Measurements from ENCODE around the gene C11orf65.
A peak's percentile ranks its signal among the peaks of the same experiment; 100 is the strongest.
"Not testable (repeated sequence)": the region's sequence is repeated elsewhere in the genome, so short reads cannot be mapped to it uniquely, and the experiment has no call there.

Gene C11orf65

DNA sequence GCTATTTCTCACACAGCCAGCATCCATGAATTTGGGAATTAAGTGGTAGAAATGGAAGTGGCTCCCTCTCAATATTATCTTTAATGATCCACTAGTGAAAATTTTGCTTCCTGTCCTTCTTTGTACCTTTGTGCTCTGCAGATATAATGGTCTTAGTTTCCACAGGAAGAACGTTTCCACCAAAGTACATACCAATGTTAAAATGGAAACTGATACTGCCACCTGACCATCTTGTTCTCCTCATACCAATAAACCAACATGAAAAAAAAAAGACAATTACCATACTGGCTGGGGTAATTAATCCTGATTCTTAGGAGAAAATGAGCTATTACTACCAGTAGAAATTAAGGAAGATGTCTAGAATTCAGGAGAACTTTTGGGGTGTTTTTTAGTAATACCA is 32.3 kb downstream of the C11orf65 start:
- no peak for DNase-seq (ENCODE audit: extremely low read depth, low read depth)
- TF ChIP-seq, protein P1, sequence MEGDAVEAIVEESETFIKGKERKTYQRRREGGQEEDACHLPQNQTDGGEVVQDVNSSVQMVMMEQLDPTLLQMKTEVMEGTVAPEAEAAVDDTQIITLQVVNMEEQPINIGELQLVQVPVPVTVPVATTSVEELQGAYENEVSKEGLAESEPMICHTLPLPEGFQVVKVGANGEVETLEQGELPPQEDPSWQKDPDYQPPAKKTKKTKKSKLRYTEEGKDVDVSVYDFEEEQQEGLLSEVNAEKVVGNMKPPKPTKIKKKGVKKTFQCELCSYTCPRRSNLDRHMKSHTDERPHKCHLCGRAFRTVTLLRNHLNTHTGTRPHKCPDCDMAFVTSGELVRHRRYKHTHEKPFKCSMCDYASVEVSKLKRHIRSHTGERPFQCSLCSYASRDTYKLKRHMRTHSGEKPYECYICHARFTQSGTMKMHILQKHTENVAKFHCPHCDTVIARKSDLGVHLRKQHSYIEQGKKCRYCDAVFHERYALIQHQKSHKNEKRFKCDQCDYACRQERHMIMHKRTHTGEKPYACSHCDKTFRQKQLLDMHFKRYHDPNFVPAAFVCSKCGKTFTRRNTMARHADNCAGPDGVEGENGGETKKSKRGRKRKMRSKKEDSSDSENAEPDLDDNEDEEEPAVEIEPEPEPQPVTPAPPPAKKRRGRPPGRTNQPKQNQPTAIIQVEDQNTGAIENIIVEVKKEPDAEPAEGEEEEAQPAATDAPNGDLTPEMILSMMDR (IDR thresholded peaks at IDR 0.05; ENCODE audit: low read depth, low read length, missing control alignments), result no peak
- no peak overlapping the region for H3K4me3 ChIP-seq (replicated peaks; ENCODE audit: low read depth, low read length)

DNA sequence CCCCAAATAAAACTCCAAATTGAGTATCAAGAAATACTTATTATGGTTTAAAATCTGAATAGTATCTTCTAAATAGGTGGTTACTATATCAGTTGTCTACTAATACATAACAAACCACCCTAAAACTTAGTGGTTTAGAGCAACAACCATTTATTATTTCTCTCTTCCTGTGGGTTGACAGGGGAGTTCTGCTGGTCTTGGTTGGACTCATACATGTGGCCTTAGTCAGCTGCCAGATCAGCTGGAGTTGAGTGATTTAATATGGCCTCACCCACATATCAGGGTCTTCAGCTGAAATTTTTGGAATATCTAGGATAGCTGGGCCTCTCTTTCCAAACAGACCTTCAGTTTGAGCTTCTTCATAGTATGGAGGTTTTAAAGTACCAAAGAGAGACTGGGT is 34.5 kb downstream of the C11orf65 start:
- TF ChIP-seq, protein P1 (IDR thresholded peaks at IDR 0.05; ENCODE audit: low read depth, low read length, missing control alignments), result no peak
- no peak overlapping the region for H3K4me3 ChIP-seq (replicated peaks; ENCODE audit: low read depth, low read length)
- DNase-seq (ENCODE audit: extremely low read depth, low read depth), result no peak

DNA sequence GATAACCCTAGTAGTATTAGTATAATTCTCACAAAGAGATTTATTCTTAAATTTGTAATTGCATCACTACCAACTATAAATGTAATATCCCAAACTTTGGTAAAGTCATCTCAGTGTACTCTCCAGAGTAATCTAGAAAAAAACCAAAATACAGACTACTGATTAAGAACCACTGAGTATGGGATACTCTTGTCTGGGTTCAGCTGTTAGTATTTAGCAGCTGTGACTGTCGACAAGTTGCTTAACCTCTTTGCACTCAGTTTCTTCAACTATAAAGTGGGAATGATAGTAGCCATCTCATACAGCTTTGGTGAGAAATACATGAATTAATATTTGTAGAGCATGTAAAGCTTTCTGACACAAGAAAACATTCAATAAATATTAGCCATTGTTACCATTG is 35.3 kb downstream of the C11orf65 start:
- TF ChIP-seq, protein P1 (IDR thresholded peaks at IDR 0.05; ENCODE audit: low read depth, low read length, missing control alignments), result no peak
- no peak for DNase-seq (ENCODE audit: extremely low read depth, low read depth)
- H3K4me3 ChIP-seq (replicated peaks; ENCODE audit: low read depth, low read length), result no peak overlapping the region

DNA sequence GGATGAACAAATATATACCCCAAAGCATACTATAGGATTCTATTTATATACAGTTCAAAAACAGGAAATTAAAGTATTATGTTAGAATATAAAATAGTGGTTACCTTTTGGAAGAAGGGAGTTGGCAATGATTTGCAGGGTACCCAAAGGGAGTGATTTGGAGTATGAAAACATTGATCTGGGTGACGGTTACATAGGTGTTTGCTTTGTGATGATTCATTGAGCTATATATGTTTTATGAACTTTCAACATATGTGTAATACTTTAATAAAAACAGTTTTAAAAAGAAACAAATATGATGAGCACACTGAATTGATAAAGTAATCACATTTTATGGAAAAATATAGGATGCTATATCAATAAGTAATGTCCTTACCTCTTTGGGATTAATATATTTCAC is 36.0 kb downstream of the C11orf65 start:
- TF ChIP-seq, protein P1 (IDR thresholded peaks at IDR 0.05; ENCODE audit: low read depth, low read length, missing control alignments), result no peak
- no peak overlapping the region for H3K4me3 ChIP-seq (replicated peaks; ENCODE audit: low read depth, low read length)
- no peak for DNase-seq (ENCODE audit: extremely low read depth, low read depth)

DNA sequence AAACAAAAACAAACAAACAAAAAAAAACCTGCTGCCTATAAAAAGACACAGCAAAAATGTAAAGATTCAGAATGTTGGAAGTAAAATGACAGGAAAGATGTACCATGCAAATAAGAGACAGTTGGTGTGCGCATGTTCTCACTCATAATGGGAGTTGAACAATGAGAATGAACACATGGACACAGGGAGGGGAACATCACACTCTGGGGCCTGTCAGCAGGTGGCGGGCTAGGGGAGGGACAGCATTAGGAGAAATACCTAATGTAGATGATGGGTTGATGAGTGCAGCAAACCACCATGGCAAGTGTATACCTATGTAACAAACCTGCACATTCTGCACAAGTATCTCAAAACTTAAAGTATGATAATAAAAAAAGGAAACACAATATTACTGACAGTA is 49.8 kb downstream of the C11orf65 start:
- not testable (repeated sequence) for H3K4me3 ChIP-seq (replicated peaks; ENCODE audit: low read depth, low read length)
- peak; percentile 7 for DNase-seq (ENCODE audit: extremely low read depth, low read depth)
- TF ChIP-seq, protein P1 (IDR thresholded peaks at IDR 0.05; ENCODE audit: low read depth, low read length, missing control alignments), result peak; percentile 29

DNA sequence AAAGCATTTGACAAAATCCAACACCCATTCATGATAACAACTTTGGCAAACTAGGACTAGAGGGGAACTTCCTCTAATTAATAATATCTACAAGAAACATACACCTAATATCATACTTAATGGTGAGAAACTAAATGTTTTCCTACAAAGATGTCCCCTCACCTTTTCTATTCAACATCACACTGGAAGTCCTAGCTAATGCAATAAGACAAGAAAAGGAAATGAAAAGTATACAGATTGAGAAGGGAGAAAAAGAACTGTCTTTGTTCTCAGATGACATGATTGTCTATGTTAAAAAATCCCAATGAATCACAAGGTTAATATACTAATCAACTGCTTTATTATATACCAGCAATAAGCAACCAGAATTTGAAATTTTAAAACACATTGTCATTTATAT is 52.4 kb downstream of the C11orf65 start:
- TF ChIP-seq, protein P1 (IDR thresholded peaks at IDR 0.05; ENCODE audit: low read depth, low read length, missing control alignments), result no peak
- no peak overlapping the region for H3K4me3 ChIP-seq (replicated peaks; ENCODE audit: low read depth, low read length)
- no peak for DNase-seq (ENCODE audit: extremely low read depth, low read depth)

DNA sequence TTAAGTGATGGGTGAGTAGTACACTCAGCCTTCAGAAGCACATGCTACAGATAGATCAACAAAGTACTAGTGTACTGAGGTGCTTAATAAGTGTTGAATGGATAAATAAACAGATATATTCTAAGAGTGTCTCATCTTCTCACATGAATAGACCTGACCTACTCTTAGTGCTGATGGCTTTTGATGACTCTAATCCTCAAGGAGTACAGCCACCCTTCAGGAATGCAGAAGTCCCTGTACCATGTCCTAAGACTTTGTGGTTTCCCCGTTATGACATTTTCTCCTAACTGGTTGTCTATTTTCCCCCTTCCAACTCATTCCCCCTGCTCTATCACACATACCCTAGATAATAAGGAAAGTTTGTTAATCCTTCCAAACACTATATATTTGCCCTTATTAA is 61.6 kb downstream of the C11orf65 start:
- H3K4me3 ChIP-seq (replicated peaks; ENCODE audit: low read depth, low read length), result no peak overlapping the region
- TF ChIP-seq, protein P1 (IDR thresholded peaks at IDR 0.05; ENCODE audit: low read depth, low read length, missing control alignments), result no peak
- no peak for DNase-seq (ENCODE audit: extremely low read depth, low read depth)

Measured in HFF-Myc (cell line).